Fibroblast of skin of left biceps (primary cell): ENCODE results near the gene CACNG1.
"Not testable (repeated sequence)": the region's sequence is repeated elsewhere in the genome, so short reads cannot be mapped to it uniquely, and the experiment has no call there.

Experiments
- DNase-seq, 2 experiments: peaks; one replicate each; pipeline ENCODE4 v3.0.0-alpha.2; 2013; ENCODE audit warnings: low read depth in 2 of 2

The CACNG1 gene

GRCh38 chr17:67079491-67079890 lies 35.1 kb downstream of the CACNG1 start:
- no peak for DNase-seq

- no peak for DNase-seq
Observed at GRCh38 chr17:67080804-67081203, 36.5 kb downstream of the CACNG1 start.

- no peak for DNase-seq
Observed at GRCh38 chr17:67082107-67082506, 37.8 kb downstream of the CACNG1 start.

GRCh38 chr17:67085406-67085805 lies 41.1 kb downstream of the CACNG1 start:
- DNase-seq, result no peak

GRCh38 chr17:67088639-67089038 lies 44.3 kb downstream of the CACNG1 start:
- no peak for DNase-seq

GRCh38 chr17:67090341-67090740 lies 46.0 kb downstream of the CACNG1 start:
- no peak for DNase-seq

GRCh38 chr17:67092291-67092690 lies 47.9 kb downstream of the CACNG1 start:
- DNase-seq, result no peak

- DNase-seq, result not testable (repeated sequence)
Observed at GRCh38 chr17:67092710-67093109, 48.4 kb downstream of the CACNG1 start.

GRCh38 chr17:67093348-67093747 lies 49.0 kb downstream of the CACNG1 start:
- DNase-seq, result no peak

GRCh38 chr17:67095291-67095690 lies 50.9 kb downstream of the CACNG1 start:
- DNase-seq, result not testable (repeated sequence)

GRCh38 chr17:67095803-67096202 lies 51.4 kb downstream of the CACNG1 start:
- DNase-seq, result no peak

- no peak for DNase-seq
Observed at GRCh38 chr17:67096609-67097008, 52.3 kb downstream of the CACNG1 start.

GRCh38 chr17:67098006-67098405 lies 53.7 kb downstream of the CACNG1 start:
- no peak for DNase-seq

- not testable (repeated sequence) for DNase-seq
Observed at GRCh38 chr17:67104641-67105040, 60.3 kb downstream of the CACNG1 start.

- peak; percentile 28 to 33 for DNase-seq
Observed at GRCh38 chr17:67105213-67105612, 60.9 kb downstream of the CACNG1 start.
